NOMO-1 treated with dmso at 0.1 percent for 144 hours (cell line): Measurements from ENCODE around the gene GARNL3.

Experiments used
- DNase-seq: peaks from one replicate; lab custom pipeline; 2025; ENCODE audit not compliant: unreplicated experiment; lab: John Stamatoyannopoulos, UW

The GARNL3 gene

DNA sequence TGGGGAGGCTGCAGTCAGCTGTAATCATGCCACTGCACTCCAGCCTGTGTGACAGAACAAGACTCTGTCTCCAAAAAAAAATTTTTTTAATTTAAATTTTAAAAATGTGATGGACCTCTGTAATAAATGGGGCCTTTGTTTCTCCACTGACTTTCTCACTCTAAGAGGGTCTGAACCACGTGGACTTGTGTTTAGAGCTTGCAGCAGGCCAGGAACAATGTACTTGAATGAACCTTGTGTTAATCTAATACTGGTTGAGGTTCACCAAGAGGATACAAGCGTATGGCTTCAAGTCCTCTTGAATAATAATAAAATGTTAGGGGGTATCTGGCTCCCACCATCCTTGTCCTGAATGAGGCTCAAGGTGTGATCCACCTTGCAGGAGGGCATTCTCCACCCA lies 118.0 kb downstream of the GARNL3 start:
- DNase-seq: no peak

DNA sequence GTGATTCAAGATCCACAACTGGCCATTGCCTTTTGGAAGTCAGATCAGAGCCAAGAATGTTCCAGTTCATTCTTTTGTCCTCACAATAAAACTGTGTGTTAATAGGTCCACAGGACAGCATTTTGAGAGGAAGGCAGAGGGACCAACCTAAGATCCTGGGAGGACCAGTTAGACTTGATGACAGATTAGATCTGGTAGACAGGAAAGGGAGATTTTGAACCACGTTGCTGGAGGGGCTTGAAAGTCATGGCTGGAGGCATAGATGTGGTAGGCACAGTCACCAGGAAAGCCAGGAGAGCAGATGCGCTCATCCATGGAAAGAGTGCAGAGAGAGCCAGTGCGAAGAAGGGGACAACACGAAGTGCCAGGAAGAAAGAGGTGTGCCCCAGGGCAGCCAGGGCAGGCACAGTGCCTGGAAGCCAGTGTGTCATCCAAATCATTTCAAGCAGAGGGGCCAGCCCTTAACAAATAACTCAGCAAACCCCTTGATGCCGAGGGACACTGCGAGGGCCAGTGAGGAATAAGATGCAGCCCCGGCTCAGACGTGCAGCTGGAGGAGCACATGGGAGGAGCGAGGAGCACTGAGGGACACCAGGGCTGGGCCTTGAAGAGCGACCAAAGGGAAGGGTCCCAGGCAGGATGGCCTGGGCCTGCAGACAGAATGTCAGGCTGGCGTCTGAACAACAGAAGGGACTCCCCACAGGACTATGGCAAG lies 119.6 kb downstream of the GARNL3 start:
- DNase-seq: no peak

DNA sequence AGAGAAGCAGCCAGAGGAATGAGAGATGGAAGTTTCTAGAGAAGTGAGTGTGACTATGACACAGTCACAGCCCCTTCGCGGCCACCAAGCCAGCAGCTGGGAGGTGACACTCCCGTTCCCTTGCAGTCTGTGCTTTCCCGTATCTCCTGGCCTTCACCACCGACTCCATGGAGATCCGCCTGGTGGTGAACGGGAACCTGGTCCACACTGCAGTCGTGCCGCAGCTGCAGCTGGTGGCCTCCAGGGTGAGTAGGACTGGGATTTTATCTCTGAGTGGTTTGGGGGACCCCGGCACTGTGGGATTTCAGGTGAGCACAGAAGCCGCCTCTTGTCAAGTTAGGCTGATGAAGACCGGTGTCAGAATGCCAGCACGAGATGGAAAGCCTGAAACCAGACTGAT lies 120.3 kb downstream of the GARNL3 start:
- no peak for DNase-seq

DNA sequence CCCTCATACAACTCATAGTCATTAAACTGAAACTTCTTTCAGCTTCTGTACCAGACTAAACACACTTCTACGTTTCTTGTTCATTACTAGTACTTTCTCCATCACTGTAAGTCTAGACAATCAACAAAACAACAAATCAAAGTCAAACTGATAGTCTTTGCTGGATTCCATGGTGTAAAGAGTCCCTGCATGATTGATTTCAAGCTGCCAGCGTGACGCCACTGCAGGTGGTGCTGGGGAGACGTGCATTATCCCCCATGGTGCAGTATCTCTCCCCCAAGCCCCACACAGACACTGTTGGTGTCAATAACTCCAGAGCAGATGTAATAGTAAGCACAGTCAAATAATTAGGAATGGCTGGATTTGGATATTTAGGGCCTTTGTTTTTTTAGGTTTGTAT lies 121.7 kb downstream of the GARNL3 start:
- DNase-seq: no peak

DNA sequence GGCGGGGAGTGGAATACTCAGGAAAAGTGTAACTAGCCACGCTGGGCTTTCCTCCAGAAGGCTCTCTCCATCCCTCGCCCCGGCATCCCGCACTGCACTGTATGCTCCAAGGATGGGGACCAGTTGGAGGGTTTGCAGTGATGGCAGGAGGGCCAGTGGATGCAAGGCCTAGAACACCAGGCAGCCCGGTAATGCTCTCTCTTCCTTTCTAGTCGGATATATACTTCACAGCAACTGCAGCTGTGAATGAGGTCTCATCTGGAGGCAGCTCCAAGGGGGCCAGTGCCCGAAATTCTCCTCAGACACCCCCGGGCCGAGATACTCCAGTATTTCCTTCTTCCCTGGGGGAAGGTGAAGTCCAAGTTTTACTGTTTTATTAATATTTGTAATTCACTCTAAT lies 122.4 kb downstream of the GARNL3 start:
- no peak for DNase-seq

DNA sequence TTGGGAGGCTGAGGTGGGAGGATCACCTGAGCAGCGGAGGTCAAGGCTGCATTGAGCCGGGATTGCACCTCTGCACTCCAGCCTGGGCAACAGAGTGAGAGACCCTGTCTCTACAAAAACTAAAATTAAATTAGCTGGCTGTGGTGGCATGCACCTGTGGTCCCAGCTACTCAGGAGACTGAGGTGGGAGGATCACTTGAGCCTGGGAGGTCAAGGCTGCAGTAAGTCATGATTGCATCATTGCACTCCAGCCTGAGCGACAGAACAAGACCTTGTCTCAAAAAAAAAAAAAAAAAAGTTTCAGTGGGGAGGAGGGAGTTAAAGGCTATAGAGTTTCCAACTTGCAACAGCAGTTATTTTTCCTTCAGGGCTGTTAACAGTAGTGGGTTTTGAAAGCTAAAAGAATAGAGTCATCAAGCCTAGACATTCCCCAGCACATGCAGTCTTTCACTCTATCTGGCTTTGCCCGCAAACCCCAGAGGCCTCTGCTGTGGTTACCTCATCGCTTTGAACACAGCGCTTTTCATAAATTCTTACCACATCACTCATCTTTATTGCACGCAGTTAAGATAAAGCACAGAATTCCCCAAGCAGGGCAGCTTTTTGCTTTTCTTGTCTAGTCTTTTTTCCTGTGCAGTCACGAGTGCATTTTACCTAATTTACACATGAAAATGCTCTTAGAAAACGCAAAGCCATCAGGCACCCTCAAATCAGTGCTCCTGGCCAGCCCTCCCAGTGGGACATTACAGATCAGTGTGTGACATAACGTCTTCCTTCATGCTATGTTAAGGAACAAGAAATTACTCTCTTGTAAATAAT lies 123.7 kb downstream of the GARNL3 start:
- DNase-seq: peak; percentile 96

DNA sequence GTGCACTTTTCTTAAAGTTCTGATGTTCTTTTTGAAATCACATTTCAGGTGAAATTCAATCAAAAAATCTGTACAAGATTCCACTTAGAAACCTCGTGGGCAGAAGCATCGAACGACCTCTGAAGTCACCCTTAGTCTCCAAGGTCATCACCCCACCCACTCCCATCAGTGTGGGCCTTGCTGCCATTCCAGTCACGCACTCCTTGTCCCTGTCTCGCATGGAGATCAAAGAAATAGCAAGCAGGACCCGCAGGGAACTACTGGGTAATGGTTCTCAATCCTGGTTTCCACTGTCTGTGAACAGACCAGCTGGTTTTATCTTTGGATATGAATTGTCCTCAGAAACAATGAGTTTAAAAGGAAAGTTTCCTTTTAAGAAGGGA lies 124.3 kb downstream of the GARNL3 start:
- no peak for DNase-seq

DNA sequence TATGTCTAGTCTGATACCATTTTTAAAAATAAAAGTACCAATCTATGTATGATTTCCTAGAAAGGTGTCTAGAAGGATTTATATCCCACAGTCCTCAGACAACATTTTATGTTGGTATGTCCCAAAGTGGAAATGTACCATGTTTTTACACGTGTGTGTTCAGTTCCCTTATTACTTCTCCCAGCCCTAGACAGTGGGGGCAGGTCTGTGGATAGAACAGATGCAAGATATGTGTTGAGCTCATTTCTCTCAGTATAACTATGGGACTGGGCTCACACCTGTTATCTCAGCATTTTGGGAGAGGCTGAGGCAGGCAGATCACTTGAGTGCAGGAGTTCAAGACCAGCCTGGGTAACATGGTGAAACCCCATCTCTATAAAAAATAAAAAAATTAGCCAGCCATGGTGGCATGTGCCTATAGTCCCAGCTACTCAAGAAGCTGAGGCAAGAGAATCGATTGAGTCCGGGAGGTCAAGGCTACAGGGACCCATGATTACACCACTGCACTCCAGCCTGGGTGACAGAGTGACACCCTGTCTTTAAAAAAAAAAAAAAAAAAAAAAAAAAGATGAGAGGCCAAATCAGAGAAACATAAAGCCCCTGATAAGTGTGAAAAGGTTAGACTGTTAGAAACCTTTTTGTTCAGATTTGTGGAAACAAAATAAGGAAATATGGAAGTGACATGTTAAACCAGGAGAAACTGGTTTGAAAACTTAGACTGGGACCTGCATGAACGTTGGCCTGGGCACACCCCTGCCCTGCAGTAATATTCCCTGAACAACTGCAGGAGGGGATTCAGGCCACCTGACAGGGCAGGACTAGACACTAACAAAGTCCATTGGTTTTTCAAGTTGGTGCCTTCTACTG lies 125.0 kb downstream of the GARNL3 start:
- DNase-seq: no peak

DNA sequence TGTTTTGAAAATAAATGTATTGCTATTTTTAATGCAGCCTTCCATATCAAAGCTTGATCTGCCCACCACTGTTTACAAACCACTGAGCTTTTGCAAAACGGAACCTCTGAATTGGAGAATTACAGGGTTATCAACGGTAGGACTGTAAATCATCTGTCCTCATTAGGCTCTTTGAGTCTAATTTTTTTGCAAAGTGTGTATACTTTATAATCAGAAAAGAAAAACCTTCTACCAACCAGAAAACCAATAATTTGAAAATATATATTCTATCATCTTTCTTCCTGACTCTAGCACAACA lies 125.6 kb downstream of the GARNL3 start:
- peak; percentile 44 for DNase-seq

DNA sequence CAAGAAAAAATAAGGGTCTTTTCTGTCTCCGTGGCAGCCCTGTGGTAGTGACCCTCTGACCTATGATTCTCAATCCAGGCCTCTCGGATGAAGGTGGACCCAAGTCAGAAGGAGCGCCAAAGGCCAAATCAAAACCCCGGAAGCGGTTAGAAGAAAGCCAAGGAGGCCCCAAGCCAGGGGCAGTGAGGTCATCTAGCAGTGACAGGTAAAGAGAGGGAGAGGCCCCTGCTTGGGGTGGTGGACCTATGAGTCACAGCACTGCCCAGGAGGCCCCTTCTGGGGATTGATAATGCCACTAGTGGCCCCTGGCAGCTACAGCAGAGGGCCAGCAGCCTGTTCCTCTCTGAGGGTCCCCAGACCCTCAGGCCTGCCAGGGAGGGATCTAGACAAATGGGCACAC lies 126.0 kb downstream of the GARNL3 start:
- DNase-seq: peak; percentile 43

DNA sequence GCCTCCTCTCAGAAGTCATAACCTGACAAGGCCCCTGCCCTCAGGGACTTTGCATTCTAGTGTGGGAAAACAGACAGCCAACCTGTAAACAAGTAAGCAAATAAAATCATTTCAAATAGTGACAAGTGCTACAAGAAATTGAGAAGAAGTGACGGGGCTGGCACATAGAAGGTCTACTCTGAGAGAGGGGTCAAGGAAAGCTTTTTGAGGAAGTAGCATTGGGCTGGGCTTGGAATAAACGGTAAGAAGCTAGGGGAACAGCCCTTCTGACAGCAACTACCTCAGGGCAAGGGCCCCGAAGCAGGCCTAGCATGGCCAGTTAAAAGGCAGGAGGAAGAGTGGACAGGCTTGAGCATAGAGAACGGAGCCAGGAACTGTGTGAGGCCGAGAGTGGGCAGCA lies 127.6 kb downstream of the GARNL3 start:
- DNase-seq: peak; percentile 74

DNA sequence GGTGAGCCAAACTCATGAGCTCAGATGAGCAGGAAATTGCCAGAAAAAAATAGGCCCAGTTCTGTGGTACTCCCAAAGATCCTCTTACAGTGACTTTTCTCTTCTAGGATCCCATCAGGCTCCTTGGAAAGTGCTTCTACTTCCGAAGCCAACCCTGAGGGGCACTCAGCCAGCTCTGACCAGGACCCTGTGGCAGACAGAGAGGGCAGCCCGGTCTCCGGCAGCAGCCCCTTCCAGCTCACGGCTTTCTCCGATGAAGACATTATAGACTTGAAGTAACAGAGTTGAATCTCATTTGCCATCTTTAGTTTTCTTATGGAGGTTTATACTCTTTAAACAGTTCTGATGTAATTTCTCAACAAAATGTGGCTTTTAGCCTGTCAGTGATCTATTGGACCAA lies 128.4 kb downstream of the GARNL3 start:
- DNase-seq: no peak

DNA sequence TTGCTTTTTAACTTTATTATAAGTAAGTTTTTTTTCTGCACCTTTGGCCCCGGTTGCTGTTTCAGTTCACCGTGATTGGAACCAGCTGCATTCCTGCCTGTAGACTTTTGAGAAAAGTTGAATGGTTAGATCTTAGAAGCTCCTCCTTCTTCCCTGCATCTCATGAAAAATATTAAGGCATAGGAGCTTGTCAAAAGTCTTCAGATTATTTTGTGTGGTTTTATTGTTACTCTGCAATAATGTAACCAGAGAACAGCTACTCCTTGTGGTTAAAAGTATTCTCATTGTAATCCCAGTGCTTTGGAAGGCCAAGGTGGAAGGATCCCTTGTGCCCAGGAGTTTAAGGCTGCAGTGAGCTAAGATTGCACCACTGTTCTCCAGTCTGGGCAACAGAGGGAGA lies 129.1 kb downstream of the GARNL3 start:
- no peak for DNase-seq

DNA sequence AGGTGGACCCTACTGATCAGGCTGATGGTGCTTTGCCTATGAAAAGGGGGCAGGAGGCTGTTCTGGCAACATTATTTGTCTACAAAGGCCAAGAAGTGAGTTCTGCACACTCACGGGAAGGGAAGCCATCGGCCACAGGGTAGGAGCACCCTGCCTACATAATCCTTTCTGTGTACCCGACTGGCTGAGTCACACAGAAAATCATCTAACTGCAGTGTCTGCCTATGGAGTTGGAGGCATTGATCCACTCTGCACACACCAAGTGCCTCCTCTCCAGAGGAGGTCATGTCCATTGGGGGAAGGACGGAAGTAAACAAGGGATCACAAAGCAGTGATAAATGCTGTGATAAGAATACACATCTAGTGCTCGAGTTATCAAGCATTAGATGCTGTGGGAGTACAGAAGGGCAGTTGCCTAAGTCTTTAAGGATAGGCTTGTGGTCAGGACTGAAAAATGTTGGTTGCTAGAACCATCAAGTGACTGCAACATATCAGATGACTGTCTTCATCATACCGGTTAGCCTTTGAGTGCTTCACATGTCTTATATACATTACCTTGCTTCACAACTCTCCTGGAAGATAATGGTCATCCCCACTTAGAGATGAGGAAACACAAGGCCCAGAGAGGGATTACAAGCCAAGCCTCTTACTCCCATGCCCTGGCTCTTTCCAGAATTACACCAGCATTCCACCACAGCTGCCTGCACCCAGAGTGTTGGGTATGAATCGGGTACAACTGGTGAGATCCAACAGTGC lies 131.1 kb downstream of the GARNL3 start:
- peak; percentile 16 for DNase-seq

DNA sequence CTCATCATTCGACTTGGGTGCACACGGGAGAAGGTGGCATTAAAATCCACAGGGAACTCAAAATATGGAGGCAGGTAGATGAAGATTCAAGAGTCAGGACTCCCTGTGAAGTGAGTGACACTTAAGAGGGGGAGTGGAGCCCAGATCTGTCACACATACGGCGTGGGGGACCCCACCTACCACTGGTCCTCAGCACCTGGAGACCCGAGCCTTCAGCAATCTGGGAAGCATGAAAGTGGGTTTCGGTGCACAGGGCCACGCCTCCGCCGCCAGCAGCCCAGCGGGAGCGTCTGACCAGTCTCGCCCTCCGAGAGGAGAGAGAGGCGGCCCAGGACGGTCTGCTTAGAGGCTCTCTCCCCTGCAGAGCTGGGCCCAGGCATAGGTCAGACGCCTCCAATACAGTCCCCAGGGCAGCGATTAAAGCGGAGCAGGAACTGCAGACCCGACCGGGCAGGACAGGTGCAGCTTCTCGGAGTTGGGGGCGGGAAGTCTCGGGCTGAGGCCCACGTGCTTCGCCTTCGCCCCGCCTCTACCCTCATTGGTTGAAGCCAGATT lies 131.8 kb downstream of the GARNL3 start:
- DNase-seq: no peak

DNA sequence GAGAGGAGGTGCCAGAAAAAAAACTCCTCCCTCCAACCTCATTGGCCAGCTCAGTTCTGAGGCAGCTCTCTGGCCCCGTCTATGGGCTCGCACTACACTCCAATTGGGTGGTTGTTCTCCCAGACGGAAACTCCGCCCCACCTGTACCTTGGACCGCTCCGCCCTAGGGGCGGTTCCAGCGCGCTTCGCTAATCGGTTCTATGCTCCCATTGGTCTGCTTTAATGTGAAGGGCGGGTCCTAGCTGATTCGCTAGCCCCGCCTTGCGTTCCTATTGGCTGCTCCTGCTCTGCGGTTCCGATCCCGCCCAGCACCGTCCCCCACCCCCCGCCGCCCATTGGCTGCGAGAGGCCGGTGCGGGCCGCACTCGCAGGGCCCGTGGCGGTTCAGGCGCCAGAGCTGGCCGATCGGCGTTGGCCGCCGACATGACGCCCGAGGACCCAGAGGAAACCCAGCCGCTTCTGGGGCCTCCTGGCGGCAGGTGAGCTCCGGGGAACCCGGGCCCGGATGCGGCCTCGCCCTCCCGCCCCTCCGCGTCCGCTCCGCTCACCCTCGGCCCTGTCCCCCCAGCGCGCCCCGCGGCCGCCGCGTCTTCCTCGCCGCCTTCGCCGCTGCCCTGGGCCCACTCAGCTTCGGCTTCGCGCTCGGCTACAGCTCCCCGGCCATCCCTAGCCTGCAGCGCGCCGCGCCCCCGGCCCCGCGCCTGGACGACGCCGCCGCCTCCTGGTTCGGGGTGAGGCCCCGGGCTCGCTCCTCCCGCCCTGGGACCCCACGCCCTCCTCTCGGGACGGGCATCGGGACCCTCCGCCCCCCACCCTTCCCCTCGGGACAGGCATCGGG lies 132.5 kb downstream of the GARNL3 start, which contains the start of gene SLC2A8:
SLC2A8 (plus strand) TSS at position 362 of the 838 bp plus-strand sequence; CDS start at position 424, 62 bp downstream.
- peak; percentile 92 for DNase-seq

DNA sequence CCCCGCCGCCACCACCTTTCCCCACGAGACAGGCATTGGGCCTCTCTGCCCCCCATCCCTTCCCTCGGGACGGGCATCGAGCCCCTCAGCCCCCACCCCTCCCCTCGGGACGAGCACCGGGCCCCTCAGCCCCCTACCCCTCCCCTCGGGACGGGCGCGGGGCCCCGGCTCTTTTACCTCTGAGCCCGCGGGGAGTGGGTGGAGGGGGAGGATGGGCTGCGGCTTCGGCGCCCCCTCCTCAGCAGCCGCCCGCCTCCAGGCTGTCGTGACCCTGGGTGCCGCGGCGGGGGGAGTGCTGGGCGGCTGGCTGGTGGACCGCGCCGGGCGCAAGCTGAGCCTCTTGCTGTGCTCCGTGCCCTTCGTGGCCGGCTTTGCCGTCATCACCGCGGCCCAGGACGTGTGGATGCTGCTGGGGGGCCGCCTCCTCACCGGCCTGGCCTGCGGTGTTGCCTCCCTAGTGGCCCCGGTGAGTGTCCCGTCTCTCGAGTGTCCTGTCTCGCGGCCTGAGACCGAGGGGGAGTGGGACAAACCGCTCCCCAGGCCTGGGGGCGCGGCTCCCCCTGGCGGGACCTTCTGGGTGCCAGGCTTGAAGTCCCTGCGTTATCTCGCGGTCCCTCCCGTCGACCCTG lies 133.2 kb downstream of the GARNL3 start:
- no peak for DNase-seq

DNA sequence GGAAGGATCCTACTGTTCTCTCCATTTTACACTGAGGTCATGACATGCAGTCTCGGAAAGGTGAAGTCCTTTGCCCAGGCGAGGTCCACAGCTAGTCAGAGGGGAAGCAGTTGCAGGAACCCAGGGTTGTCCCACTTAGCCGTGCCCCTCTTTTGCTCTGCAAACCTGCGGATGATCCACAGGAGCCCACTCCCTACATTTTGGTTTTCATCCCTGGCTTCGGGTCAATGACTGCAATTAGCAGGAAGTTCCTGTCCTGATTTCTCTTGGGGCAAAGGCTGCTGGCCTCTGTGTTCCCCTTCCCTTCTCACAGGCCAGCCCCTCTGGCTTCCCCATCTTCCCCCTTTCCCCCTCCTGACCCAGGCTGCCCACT lies 133.7 kb downstream of the GARNL3 start:
- DNase-seq: no peak

DNA sequence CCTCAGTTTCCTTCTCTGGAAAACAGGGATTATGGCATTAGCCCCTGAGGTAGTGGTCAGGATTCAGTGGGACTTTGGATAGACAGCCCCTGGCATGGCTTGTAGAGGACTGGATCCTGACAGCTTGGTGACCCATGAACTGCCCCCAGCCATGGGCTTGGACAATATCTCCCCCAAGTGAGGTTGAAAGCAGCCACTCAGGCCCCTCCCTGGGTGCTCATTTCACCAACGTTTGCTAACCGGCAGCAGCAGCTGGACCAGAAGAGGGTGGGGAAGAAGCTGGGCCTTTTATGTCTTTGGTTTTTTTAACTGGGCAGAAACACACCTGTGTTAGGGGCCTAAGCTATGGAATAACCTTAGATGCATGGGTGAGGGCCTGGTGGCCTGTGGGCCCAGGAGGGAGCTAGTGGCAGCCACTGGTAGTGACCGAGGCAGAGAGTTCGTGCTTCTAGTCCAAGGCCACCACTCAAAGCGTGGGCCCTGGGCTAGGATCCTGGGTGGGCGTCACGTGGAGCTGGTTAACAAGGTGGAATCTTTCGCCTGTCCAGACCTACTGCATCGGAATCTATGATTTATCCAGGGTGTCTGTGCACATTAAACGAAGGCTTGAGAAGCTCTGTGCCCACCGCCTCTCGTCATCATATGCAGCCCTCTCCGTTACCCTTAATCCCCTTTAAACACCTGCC lies 134.3 kb downstream of the GARNL3 start:
- DNase-seq: no peak
